PC-9 (cell line): ENCODE results near the gene UBAP1. TPM values are rescaled to one million over a fixed set of nuclear protein-coding genes. Genes with fewer than 3 reads are reported as not detected.
"Not testable (repeated sequence)": the region's sequence is repeated elsewhere in the genome, so short reads cannot be mapped to it uniquely, and the experiment has no call there.

ENCODE experiments used
- BruUV-seq: library from RNA; stranded (reverse); fragments of 400-500 nt; replicated peaks from 2 replicates; lab custom pipeline; 2021; lab: Mats Ljungman, UMichigan
- CTCF ChIA-PET: fragments of 300-600 bp; sonication (Branson Sonifier 250); formaldehyde crosslinking; loops from one replicate; lab custom pipeline; 2022; ENCODE audit warnings: antibody characterized with exemption; lab: Charles Lee
- POLR2A ChIA-PET: fragments of 300-600 bp; sonication (Branson Sonifier 250); formaldehyde crosslinking; loops from one replicate; lab custom pipeline; 2022; ENCODE audit warnings: antibody characterized with exemption; ENCODE audit not compliant: unreplicated experiment; lab: Charles Lee
- DNase-seq, 2 experiments: peaks; one replicate each; pipeline versions ENCODE4 v3.0.0 to v3.0.0-alpha.2; 2015 to 2022; ENCODE audit warnings: mixed read lengths in 1 of 2
- H2AFZ ChIP-seq: fragments of 200-600 bp; sonication (generic); 2 replicates; pipeline ENCODE4 v1.8.1; 2017; ENCODE audit warnings: antibody characterized with exemption
- H3F3A ChIP-seq: fragments of 200-600 bp; sonication (generic); 2 replicates; pipeline ENCODE4 v1.8.1; 2017; ENCODE audit warnings: antibody characterized with exemption, mild to moderate bottlenecking, low read depth; ENCODE audit not compliant: insufficient read depth
- H3K27ac ChIP-seq: fragments of 200-600 bp; sonication (generic); 2 replicates; pipeline ENCODE4 v1.6.1; 2016; ENCODE audit warnings: mixed run types
- H3K27me3 ChIP-seq: fragments of 200-600 bp; sonication (generic); 2 replicates; pipeline ENCODE4 v1.6.1; 2016; ENCODE audit warnings: low read depth, mixed run types; ENCODE audit not compliant: insufficient read depth
- H3K36me3 ChIP-seq: fragments of 200-600 bp; sonication (generic); 2 replicates; pipeline ENCODE4 v1.6.1; 2016; ENCODE audit warnings: low read depth, mixed run types
- H3K4me1 ChIP-seq: fragments of 200-600 bp; sonication (generic); replicated peaks from 2 replicates; pipeline ENCODE4 v1.6.1; 2016; ENCODE audit warnings: mixed run types; ENCODE audit not compliant: insufficient read depth
- H3K4me2 ChIP-seq: fragments of 200-600 bp; sonication (generic); 2 replicates; pipeline ENCODE4 v1.6.1; 2017; ENCODE audit warnings: mixed run types
- H3K4me3 ChIP-seq: fragments of 200-600 bp; sonication (generic); 2 replicates; pipeline ENCODE4 v1.6.1; 2016; ENCODE audit warnings: mixed run types
- H3K79me2 ChIP-seq: fragments of 200-600 bp; sonication (generic); 2 replicates; pipeline ENCODE4 v1.6.1; 2017; ENCODE audit warnings: low read depth, mixed run types
- H3K9me2 ChIP-seq: fragments of 200-600 bp; sonication (generic); 2 replicates; pipeline ENCODE4 v1.8.1; 2017; ENCODE audit warnings: mild to moderate bottlenecking; ENCODE audit not compliant: insufficient read depth
- H3K9me3 ChIP-seq: fragments of 200-600 bp; sonication (generic); 2 replicates; pipeline ENCODE4 v1.8.1; 2016; ENCODE audit warnings: low read depth; ENCODE audit not compliant: insufficient read depth
- H4K20me1 ChIP-seq: fragments of 200-600 bp; sonication (generic); 2 replicates; pipeline ENCODE4 v1.8.1; 2017; ENCODE audit not compliant: insufficient read depth
- EZH2 ChIP-seq: fragments of 200-600 bp; sonication (generic); IDR thresholded peaks from 2 replicates; pipeline ENCODE4 v1.8.0; 2017; ENCODE audit warnings: antibody characterized with exemption, low read depth
- intact Hi-C: fragments of 100-400 bp; cut with micrococcal nuclease; formaldehyde crosslinking; loops from one replicate; pipeline ENCODE4 v1.10.0; 2022; ENCODE audit not compliant: unreplicated experiment
- total RNA-seq: library from RNA; stranded (reverse); gene quantifications from 2 replicates; pipeline ENCODE4 v1.2.3, GENCODE V29; 2021
- TF ChIP-seq, protein P1 (sequence below): fragments of 200-600 bp; sonication (generic); conservative IDR thresholded peaks from 2 replicates; pipeline ENCODE4 v1.6.1; 2017; ENCODE audit warnings: mixed run types, antibody characterized with exemption, mild to moderate bottlenecking, moderate library complexity

Gene UBAP1
- total RNA-seq, 1 experiment from 2014 or later = 33.8 TPM

DNA sequence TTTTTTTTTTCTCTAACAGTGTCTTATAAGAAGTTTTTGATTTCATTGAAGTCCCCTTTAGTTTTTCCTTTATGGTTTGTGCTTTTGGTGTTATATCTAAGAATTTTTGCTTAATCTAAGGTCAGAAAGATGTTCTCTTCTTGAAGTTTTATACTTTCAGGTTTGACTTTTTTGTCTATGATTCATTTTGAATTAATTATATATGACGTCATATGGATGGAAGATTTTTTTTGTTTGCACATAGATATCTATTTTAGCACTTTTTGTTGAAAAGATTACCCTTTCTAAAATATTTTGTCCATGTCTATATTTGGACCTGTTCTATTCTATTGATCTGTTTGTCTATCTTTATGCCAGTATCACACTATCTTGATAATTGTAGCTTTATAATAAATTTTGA, 16.3 kb downstream of the UBAP1 start:
- TF ChIP-seq, protein P1, sequence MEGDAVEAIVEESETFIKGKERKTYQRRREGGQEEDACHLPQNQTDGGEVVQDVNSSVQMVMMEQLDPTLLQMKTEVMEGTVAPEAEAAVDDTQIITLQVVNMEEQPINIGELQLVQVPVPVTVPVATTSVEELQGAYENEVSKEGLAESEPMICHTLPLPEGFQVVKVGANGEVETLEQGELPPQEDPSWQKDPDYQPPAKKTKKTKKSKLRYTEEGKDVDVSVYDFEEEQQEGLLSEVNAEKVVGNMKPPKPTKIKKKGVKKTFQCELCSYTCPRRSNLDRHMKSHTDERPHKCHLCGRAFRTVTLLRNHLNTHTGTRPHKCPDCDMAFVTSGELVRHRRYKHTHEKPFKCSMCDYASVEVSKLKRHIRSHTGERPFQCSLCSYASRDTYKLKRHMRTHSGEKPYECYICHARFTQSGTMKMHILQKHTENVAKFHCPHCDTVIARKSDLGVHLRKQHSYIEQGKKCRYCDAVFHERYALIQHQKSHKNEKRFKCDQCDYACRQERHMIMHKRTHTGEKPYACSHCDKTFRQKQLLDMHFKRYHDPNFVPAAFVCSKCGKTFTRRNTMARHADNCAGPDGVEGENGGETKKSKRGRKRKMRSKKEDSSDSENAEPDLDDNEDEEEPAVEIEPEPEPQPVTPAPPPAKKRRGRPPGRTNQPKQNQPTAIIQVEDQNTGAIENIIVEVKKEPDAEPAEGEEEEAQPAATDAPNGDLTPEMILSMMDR = no peak
- TF ChIP-seq EZH2 = no peak
- Histone ChIP-seq H3K4me1 (no peaks in the 10 kb centered on the region), H3K27ac (no peak overlapping the region), H3K9me2 (no peaks in the 10 kb centered on the region), H3K4me3 (no peak overlapping the region), H4K20me1 (peaks cover 7% of the 10 kb centered on the region; the same call in 1 of the 2 replicates), H3K27me3 (no peaks in the 10 kb centered on the region), H3K36me3 (0 out of 2 replicates have a peak, but pooled peaks cover 3% of the 10 kb centered on the region), H3K4me2 (no peak overlapping the region), H3K79me2 (peaks cover 92% of the 10 kb centered on the region), H2AFZ (no peak overlapping the region), H3F3A (no peaks in the 10 kb centered on the region; the same call in 1 of the 2 replicates), H3K9me3 (no peaks in the 10 kb centered on the region)
- intact Hi-C loops = no loop called here
- DNase-seq = no peak
- BruUV-seq = no TSS peak
- ChIA-PET CTCF (no interaction called here), POLR2A (no interaction called here)

DNA sequence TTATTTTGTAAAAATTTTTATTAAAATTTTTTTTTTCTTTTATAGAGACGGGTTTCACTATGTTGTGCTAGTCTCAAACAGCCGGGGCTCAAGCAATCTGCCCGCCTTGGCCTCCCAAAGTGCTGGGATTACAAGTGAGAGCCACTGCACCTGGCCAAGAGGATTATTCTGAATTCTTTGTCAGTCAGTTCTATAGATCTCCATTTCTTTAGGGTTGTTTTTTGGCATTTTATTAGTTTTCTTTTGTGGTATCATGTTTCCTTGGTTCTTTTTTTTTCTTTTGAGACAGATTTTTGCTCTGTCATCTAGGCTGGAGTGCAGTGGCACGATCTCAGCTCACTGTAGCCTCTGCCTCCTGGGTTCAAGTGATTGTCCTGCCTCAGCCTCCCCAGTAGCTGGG, 18.4 kb downstream of the UBAP1 start:
- Histone ChIP-seq H3K27ac (peak overlapping the region; percentile 31; the same call in 1 of the 2 replicates), H3K79me2 (peaks cover 93% of the 10 kb centered on the region)
- H2AFZ ChIP-seq, intact Hi-C loops, H3K36me3 ChIP-seq, H3K9me3 ChIP-seq, DNase-seq, H3K27me3 ChIP-seq, H3F3A ChIP-seq, H3K4me1 ChIP-seq, H4K20me1 ChIP-seq, H3K9me2 ChIP-seq, POLR2A ChIA-PET, CTCF ChIA-PET, BruUV-seq, H3K4me2 ChIP-seq, H3K4me3 ChIP-seq: not testable (repeated sequence)

DNA sequence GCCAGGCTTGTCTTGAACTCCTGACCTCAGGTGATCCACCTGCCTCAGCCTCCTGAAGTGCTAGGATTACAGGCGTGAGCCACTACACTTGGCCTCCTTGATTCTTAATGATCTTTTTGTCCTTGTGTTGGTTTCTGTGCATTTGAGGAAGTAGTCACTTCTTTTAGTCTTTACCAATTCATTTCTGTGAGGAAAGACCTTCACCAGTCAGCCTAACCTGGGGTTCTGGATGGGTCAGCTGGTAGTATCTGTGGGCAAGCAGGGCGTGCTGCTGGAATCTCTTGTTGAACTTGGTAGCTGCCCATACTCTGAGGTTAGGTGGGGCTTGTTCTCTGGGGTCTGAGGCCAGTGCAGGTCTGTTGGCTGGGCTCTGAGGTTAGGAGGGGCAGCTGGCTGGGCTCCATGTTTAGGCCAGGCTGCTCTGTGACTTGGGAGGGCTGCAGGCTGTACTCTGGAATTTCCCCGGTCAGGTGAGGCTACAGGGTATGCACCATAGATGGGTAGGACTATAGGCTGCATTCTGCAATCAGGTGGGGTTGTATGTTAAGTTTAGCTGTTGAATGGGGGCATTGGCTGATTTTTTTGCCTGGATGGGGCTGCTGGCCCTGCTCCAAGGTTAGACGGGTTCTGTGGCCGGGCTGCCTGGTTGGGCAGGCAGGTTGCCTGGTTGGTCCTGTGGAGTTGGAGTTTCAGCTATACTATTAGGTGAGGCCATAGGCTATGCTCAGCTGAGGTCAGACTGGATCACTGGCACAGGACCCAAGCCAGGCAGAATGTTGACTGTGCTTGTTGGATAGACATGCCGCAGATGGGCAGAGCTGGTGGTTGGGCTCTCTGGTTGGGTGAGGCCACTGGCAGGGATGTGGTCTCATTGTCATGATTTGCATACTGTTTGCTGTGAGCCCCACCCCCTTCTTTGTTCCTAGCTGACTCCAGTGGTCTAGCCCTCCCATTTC, 19.2 kb downstream of the UBAP1 start:
- Histone ChIP-seq H3K4me1 (peaks cover 9% of the 10 kb centered on the region; the same call in 1 of the 2 replicates), H3K9me2 (no peaks in the 10 kb centered on the region), H3K36me3 (0 out of 2 replicates have a peak, but pooled peaks cover 3% of the 10 kb centered on the region), H3K4me3 (no peak overlapping the region), H3K9me3 (no peaks in the 10 kb centered on the region), H3F3A (no peaks in the 10 kb centered on the region; the same call in none of the 2 replicates), H4K20me1 (peaks cover 10% of the 10 kb centered on the region; the same call in 1 of the 2 replicates), H3K79me2 (peaks cover 91% of the 10 kb centered on the region), H2AFZ (no peak overlapping the region), H3K27ac (peak overlapping the region; percentile 31), H3K27me3 (no peaks in the 10 kb centered on the region), H3K4me2 (no peak overlapping the region)
- TF ChIP-seq, protein P1 = no peak
- TF ChIP-seq EZH2 = no peak
- ChIA-PET POLR2A (no interaction called here), CTCF (no interaction called here)
- BruUV-seq = no TSS peak
- intact Hi-C loops = no loop called here
- peak in 1 of 2 experiments; percentile 7 for DNase-seq
